ENCODE results near the gene THAP7.

The THAP7 gene

GRCh38 chr22:21031545-21032036, 29.7 kb upstream of the THAP7 start:
- in situ Hi-C loops (cut with MboI; ENCODE audit: low sequenced_read_pairs), result no loop called here

- in situ Hi-C loops (cut with MboI; ENCODE audit: low sequenced_read_pairs), result no loop called here
These were observed 29.0 kb upstream of the THAP7 start for GRCh38 chr22:21030621-21031544.

- in situ Hi-C loops (cut with MboI; ENCODE audit: low sequenced_read_pairs), result no loop called here
These were observed 28.1 kb upstream of the THAP7 start for GRCh38 chr22:21030032-21030431.

- in situ Hi-C loops (cut with MboI; ENCODE audit: low sequenced_read_pairs), result no loop called here
These were observed 27.6 kb upstream of the THAP7 start for GRCh38 chr22:21029486-21030025.

GRCh38 chr22:21028277-21029251, 26.6 kb upstream of the THAP7 start:
- in situ Hi-C loops (cut with MboI; ENCODE audit: low sequenced_read_pairs), result no loop called here

GRCh38 chr22:21026783-21027692, 25.1 kb upstream of the THAP7 start:
- in situ Hi-C loops (cut with MboI; ENCODE audit: low sequenced_read_pairs), result no loop called here

- in situ Hi-C loops (cut with MboI; ENCODE audit: low sequenced_read_pairs), result no loop called here
These were observed 24.1 kb upstream of the THAP7 start for GRCh38 chr22:21025763-21026755.

GRCh38 chr22:21025266-21025665, 23.3 kb upstream of the THAP7 start:
- in situ Hi-C loops (cut with MboI; ENCODE audit: low sequenced_read_pairs), result no loop called here

GRCh38 chr22:21022955-21023614, 21.2 kb upstream of the THAP7 start:
- in situ Hi-C loops (cut with MboI; ENCODE audit: low sequenced_read_pairs), result no loop called here

- in situ Hi-C loops (cut with MboI; ENCODE audit: low sequenced_read_pairs), result no loop called here
These were observed 20.6 kb upstream of the THAP7 start for GRCh38 chr22:21022507-21022906.

GRCh38 chr22:21020802-21021429, 19.0 kb upstream of the THAP7 start:
- in situ Hi-C loops (cut with MboI; ENCODE audit: low sequenced_read_pairs), result no loop called here

GRCh38 chr22:21018314-21018713, 16.4 kb upstream of the THAP7 start:
- in situ Hi-C loops (cut with MboI; ENCODE audit: low sequenced_read_pairs), result no loop called here

GRCh38 chr22:21016644-21017420, 14.9 kb upstream of the THAP7 start:
- in situ Hi-C loops (cut with MboI; ENCODE audit: low sequenced_read_pairs), result no loop called here

- in situ Hi-C loops (cut with MboI; ENCODE audit: low sequenced_read_pairs), result no loop called here
These were observed 13.6 kb upstream of the THAP7 start for GRCh38 chr22:21015466-21016006.

- in situ Hi-C loops (cut with MboI; ENCODE audit: low sequenced_read_pairs), result no loop called here
These were observed 13.0 kb upstream of the THAP7 start, which contains the start of gene P2RX6 for GRCh38 chr22:21014726-21015465. TSS of gene P2RX6 (plus strand) at chr22:21015165. CDS start at chr22:21015175, 10 bp downstream.

GRCh38 chr22:21014202-21014725, 12.3 kb upstream of the THAP7 start:
- in situ Hi-C loops (cut with MboI; ENCODE audit: low sequenced_read_pairs), result no loop called here

All from HL-60/S4 (cell line).